Ishikawa (cell line): Measurements from ENCODE around the gene IL1F10.

ENCODE experiments used
- CEBPB ChIP-seq: IDR thresholded peaks from 2 replicates; pipeline ENCODE4 v1.6.1; 2012
- CREB1 ChIP-seq: IDR thresholded peaks from 2 replicates; pipeline ENCODE4 v1.6.1; 2012; ENCODE audit warnings: low read depth
- EGR1 ChIP-seq: IDR thresholded peaks from 2 replicates; pipeline ENCODE4 v1.6.1; 2012
- EP300 ChIP-seq: IDR thresholded peaks from 2 replicates; pipeline ENCODE4 v1.6.1; 2012; ENCODE audit warnings: borderline replicate concordance
- FOXM1 ChIP-seq: IDR thresholded peaks from 2 replicates; pipeline ENCODE4 v1.6.1; 2012; ENCODE audit warnings: low read depth, borderline replicate concordance
- MAX ChIP-seq: IDR thresholded peaks from 2 replicates; pipeline ENCODE4 v1.6.1; 2012
- NFIC ChIP-seq: IDR thresholded peaks from 2 replicates; pipeline ENCODE4 v1.6.1; 2012
- RAD21 ChIP-seq: IDR thresholded peaks from 2 replicates; pipeline ENCODE4 v1.6.1; 2012; ENCODE audit warnings: low read depth
- REST ChIP-seq: IDR thresholded peaks from 2 replicates; pipeline ENCODE4 v1.6.1; 2012; ENCODE audit warnings: low read depth, mild to moderate bottlenecking
- TAF1 ChIP-seq: IDR thresholded peaks from 2 replicates; pipeline ENCODE4 v1.6.1; 2012; ENCODE audit warnings: low read depth, mild to moderate bottlenecking
- TCF12 ChIP-seq: IDR thresholded peaks from 2 replicates; pipeline ENCODE4 v1.6.1; 2012; ENCODE audit warnings: low read depth
- TEAD4 ChIP-seq: IDR thresholded peaks from 2 replicates; pipeline ENCODE4 v1.6.1; 2012
- USF1 ChIP-seq: IDR thresholded peaks from 2 replicates; pipeline ENCODE4 v1.6.1; 2012
- YY1 ChIP-seq: IDR thresholded peaks from 2 replicates; pipeline ENCODE4 v1.6.1; 2012; ENCODE audit warnings: low read depth
- ZBTB7A ChIP-seq: IDR thresholded peaks from 2 replicates; pipeline ENCODE4 v1.6.1; 2012; ENCODE audit warnings: low read depth

Gene IL1F10

GRCh38 chr2:113098041-113098440, 30.3 kb downstream of the IL1F10 start:
- no peak for TF ChIP-seq TEAD4
- no peak for TF ChIP-seq TCF12
- TF ChIP-seq USF1, result no peak
- no peak for TF ChIP-seq TAF1
- no peak for TF ChIP-seq REST
- no peak for TF ChIP-seq FOXM1
- TF ChIP-seq YY1, result no peak
- TF ChIP-seq NFIC, result no peak
- TF ChIP-seq MAX, result no peak
- TF ChIP-seq EGR1, result no peak
- no peak for TF ChIP-seq ZBTB7A
- no peak for TF ChIP-seq CEBPB
- TF ChIP-seq CREB1, result no peak
- no peak for TF ChIP-seq EP300
- TF ChIP-seq RAD21, result no peak

- TF ChIP-seq MAX (no peak), YY1 (no peak), NFIC (no peak), RAD21 (no peak)
Measured at GRCh38 chr2:113098532-113098931, 30.8 kb downstream of the IL1F10 start.

GRCh38 chr2:113102133-113102532, 34.4 kb downstream of the IL1F10 start:
- TF ChIP-seq ZBTB7A (no peak), RAD21 (no peak), TCF12 (no peak), TAF1 (no peak), MAX (no peak), USF1 (no peak), EGR1 (no peak), EP300 (no peak), REST (no peak), FOXM1 (no peak), TEAD4 (no peak), YY1 (no peak), NFIC (no peak), CREB1 (no peak), CEBPB (no peak)

GRCh38 chr2:113103277-113103676, 35.5 kb downstream of the IL1F10 start:
- TF ChIP-seq NFIC, result no peak
- no peak for TF ChIP-seq CEBPB
- no peak for TF ChIP-seq USF1
- TF ChIP-seq FOXM1, result no peak
- no peak for TF ChIP-seq RAD21
- TF ChIP-seq TAF1, result no peak
- no peak for TF ChIP-seq MAX
- no peak for TF ChIP-seq REST
- no peak for TF ChIP-seq TCF12
- no peak for TF ChIP-seq CREB1
- TF ChIP-seq YY1, result no peak
- no peak for TF ChIP-seq EP300
- TF ChIP-seq TEAD4, result no peak
- no peak for TF ChIP-seq ZBTB7A
